ENCODE data around the gene SART3.
"Not testable (repeated sequence)": the region's sequence is repeated elsewhere in the genome, so short reads cannot be mapped to it uniquely, and the experiment has no call there.

The SART3 gene

DNA sequence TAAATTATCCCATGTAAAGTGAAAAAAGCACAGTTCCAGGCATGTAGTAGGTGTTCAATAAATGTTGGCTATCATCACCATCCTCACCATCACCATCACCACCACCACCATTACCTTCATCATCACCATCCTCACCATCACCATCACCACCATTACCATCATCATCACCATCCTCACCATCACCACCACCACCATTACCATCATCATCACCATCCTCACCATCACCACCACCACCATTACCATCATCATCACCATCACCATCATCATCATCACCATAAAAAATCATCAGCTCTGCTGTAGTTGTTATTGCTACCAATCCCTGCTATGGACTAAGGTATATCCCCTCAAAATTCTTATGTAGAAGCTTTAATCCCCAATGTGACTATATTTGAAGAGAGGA is 16.5 kb upstream of the SART3 start:
- Histone ChIP-seq H3K27ac (ENCODE audit: low read length) (no peak overlapping the region), H3K36me3 (ENCODE audit: control insufficient read depth in 2 of 2, insufficient read depth in 2 of 2, low read length in 2 of 2) (no peaks in the 10 kb centered on the region), H3K9ac (ENCODE audit: low read length in 2 of 2) (no peak overlapping the region), H3K27me3 (ENCODE audit: control insufficient read depth in 1 of 2, insufficient read depth in 2 of 2, low read length in 2 of 2) (peaks cover 0 to 2% of the 10 kb centered on the region in 2 donors), H3K4me1 (ENCODE audit: control insufficient read depth, insufficient read depth, low read length) (no peaks in the 10 kb centered on the region), H3K4me3 (ENCODE audit: low read length in 2 of 2) (no peak overlapping the region), H3K9me3 (ENCODE audit: control insufficient read depth in 2 of 2, low read length in 2 of 2) (no peaks in the 10 kb centered on the region)

DNA sequence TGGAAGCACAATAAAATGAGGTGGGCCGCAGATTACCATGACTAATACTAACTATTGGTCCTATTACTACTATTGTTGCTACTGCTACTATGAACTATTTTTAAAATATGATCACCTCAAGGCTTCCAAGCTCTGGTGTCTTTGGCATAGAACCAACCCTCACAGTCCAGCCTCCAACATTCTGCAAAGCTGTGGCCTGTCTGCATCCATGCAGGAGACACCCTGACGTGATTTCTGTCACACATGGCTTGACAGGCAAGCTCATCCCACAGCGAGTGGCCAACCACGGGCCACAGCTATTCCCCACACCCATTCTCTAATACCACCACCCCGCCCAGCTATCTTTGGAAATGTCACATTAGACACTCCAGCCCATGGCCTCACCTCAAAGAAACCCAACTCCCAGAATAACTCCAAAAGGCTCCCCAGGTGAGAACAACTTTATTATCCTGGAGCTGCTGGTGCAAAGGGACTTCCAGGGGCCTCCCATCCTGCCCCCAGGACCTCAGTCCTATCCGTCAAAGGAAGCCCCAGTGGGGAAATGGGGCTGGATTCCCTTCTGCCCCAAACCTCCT is 15.8 kb upstream of the SART3 start:
- Histone ChIP-seq H3K36me3 (ENCODE audit: control insufficient read depth in 2 of 2, insufficient read depth in 2 of 2, low read length in 2 of 2) (no peaks in the 10 kb centered on the region), H3K9ac (ENCODE audit: low read length in 2 of 2) (no peak overlapping the region), H3K27me3 (ENCODE audit: control insufficient read depth in 1 of 2, insufficient read depth in 2 of 2, low read length in 2 of 2) (no peaks in the 10 kb centered on the region), H3K9me3 (ENCODE audit: control insufficient read depth in 2 of 2, low read length in 2 of 2) (no peaks in the 10 kb centered on the region), H3K4me3 (ENCODE audit: low read length in 2 of 2) (no peak overlapping the region), H3K4me1 (ENCODE audit: control insufficient read depth, insufficient read depth, low read length) (no peaks in the 10 kb centered on the region), H3K27ac (ENCODE audit: low read length) (no peak overlapping the region)

DNA sequence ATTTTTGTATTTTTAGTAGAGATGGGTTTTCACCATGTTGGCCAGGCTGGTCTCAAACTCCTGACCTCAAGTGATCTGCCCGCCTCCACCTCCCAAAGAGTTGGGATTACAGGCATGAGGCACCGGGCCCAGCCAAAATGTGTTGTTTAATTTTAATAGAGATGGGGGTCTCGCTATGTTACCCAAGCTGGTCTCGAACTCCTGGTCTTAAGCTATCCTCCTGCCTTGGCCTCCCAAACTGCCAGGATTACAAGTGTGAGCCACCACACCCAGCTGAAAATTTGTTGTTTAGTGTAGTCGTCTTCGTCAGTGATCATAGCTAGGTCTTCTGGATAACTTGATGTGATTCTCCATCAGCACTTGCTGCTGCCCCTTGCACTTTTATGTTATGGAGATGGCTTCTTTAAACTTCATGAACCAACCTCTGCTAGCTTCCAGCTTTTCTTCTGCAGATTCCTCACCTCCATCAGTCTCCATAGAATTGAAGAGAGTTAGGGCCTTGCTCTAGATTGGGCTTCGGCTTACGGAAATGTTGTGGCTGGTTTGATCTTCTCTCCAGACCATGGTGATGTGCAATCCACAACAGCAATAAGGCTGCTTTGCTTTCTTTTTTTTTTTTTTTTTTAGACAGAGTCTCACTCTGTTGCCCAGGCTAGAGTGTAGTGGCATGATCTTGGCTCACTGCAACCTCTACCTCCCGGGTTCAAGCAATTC is 14.4 kb upstream of the SART3 start:
- Histone ChIP-seq H3K9ac (ENCODE audit: low read length in 2 of 2) (no peak overlapping the region), H3K4me1 (ENCODE audit: control insufficient read depth, insufficient read depth, low read length) (no peaks in the 10 kb centered on the region), H3K36me3 (ENCODE audit: control insufficient read depth in 2 of 2, insufficient read depth in 2 of 2, low read length in 2 of 2) (peaks cover 0 to 2% of the 10 kb centered on the region in 2 donors), H3K4me3 (ENCODE audit: low read length in 2 of 2) (no peak overlapping the region), H3K27ac (ENCODE audit: low read length) (no peak overlapping the region), H3K9me3 (ENCODE audit: control insufficient read depth in 2 of 2, low read length in 2 of 2) (no peaks in the 10 kb centered on the region), H3K27me3 (ENCODE audit: control insufficient read depth in 1 of 2, insufficient read depth in 2 of 2, low read length in 2 of 2) (no peaks in the 10 kb centered on the region)

DNA sequence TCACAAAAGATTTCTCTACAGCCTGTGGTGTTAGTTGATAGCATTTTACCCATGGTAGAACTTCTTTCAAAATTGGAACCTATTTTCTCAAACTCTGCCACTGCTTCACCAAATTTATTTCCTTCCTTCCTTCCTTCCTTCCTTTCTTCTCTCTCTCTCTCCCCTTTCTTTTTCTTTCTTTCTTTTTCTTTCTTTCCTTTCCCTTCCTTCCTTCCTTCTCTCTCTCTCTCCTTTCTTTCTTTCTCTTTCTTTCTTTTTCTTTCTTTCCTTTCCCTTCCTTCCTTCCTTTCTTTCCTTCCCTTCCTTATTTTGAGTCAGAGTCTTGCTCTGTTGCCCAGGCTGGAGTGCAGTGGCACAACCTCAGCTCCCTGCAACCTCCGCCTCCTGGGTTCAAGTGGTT is 13.3 kb upstream of the SART3 start:
- not testable (repeated sequence) for H3K27ac ChIP-seq (ENCODE audit: low read length); H3K4me3 ChIP-seq (ENCODE audit: low read length in 2 of 2); H3K9ac ChIP-seq (ENCODE audit: low read length in 2 of 2); H3K36me3 ChIP-seq (ENCODE audit: control insufficient read depth in 2 of 2, insufficient read depth in 2 of 2, low read length in 2 of 2); H3K4me1 ChIP-seq (ENCODE audit: control insufficient read depth, insufficient read depth, low read length); H3K27me3 ChIP-seq (ENCODE audit: control insufficient read depth in 1 of 2, insufficient read depth in 2 of 2, low read length in 2 of 2); H3K9me3 ChIP-seq (ENCODE audit: control insufficient read depth in 2 of 2, low read length in 2 of 2)

DNA sequence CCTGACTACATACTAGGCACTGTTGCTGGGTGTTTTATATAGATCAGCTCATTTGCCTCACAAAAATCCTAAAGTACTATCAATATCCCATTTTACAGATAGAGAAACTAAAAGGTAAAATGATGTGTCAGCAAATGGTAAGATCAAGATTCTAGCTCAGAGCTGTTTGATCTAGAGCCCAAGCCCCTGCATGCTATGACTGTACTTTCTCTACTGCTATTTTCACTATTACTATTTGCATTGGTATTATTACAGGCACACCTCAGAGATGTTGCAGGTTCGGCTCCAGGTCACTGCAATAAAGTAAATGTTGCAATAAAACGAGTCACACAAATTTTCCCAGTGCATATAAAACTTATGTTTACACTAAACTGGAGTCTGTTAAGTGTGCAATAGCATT is 12.3 kb upstream of the SART3 start:
- Histone ChIP-seq H3K9ac (ENCODE audit: low read length in 2 of 2) (no peak overlapping the region), H3K27me3 (ENCODE audit: control insufficient read depth in 1 of 2, insufficient read depth in 2 of 2, low read length in 2 of 2) (no peaks in the 10 kb centered on the region), H3K9me3 (ENCODE audit: control insufficient read depth in 2 of 2, low read length in 2 of 2) (no peaks in the 10 kb centered on the region), H3K4me1 (ENCODE audit: control insufficient read depth, insufficient read depth, low read length) (peaks cover 1% of the 10 kb centered on the region), H3K27ac (ENCODE audit: low read length) (no peak overlapping the region), H3K36me3 (ENCODE audit: control insufficient read depth in 2 of 2, insufficient read depth in 2 of 2, low read length in 2 of 2) (peaks cover 13% of the 10 kb centered on the region in 2 donors), H3K4me3 (ENCODE audit: low read length in 2 of 2) (no peak overlapping the region)

DNA sequence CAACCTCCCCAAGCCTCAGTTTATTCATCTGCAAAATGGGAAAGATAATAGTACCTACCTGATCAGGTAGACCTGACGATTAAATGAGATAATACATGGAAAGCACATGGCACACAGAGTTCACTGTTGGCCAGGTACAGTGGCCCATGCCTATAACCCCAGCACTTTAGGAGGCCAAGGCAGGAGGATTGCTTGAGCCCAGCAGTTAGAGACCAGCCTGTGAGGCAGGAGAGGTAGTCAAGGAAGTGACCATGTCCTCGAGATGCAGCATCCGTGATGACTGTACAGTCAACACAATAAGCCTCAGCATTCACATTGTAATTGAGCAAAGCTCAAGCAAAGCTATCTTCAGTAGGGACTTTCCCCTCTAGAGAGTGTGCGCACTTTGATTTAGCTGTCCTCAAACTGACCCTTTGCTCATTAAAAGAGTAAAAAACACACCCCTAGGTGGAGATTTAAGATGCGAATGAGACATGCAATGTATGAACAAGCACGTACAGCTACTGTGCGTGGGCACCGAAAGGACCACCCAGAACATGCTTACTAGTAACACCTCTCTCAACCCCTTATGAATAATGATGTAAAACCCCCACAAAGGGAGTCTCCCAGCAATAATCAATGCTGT is 11.3 kb upstream of the SART3 start:
- Histone ChIP-seq H3K27ac (ENCODE audit: low read length) (no peak overlapping the region), H3K9me3 (ENCODE audit: control insufficient read depth in 2 of 2, low read length in 2 of 2) (no peaks in the 10 kb centered on the region), H3K4me3 (ENCODE audit: low read length in 2 of 2) (no peak overlapping the region), H3K36me3 (ENCODE audit: control insufficient read depth in 2 of 2, insufficient read depth in 2 of 2, low read length in 2 of 2) (peaks cover 20 to 22% of the 10 kb centered on the region in 2 donors), H3K4me1 (ENCODE audit: control insufficient read depth, insufficient read depth, low read length) (peaks cover 2% of the 10 kb centered on the region), H3K9ac (ENCODE audit: low read length in 2 of 2) (no peak overlapping the region), H3K27me3 (ENCODE audit: control insufficient read depth in 1 of 2, insufficient read depth in 2 of 2, low read length in 2 of 2) (no peaks in the 10 kb centered on the region)

DNA sequence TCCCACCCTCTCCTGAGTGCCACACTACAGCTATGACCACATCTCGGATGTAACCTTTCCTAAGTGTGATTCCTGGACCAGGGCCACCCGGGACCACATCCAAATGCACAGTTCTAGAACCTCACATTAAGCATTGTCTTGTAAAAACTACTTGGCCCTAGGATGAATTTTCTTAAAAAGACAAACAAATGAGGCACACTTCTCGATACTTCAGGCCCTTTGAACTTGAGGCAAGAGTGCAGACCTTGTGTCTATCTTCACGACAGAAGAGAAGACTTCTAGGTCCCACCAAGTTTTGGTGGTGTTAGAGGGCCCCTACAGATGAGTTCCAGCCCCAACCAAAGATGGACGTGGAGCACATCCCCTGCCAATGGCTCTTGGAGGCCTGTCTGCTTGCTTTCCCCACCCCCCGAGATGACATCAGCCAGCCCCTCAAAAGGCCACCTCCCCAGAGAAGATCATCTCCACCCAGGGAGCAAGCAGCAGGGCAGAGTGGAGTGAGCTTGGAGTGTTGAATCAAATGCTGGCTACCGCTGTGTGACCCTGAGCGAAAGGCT is 10.7 kb upstream of the SART3 start:
- Histone ChIP-seq H3K4me3 (ENCODE audit: low read length in 2 of 2) (no peak overlapping the region), H3K27me3 (ENCODE audit: control insufficient read depth in 1 of 2, insufficient read depth in 2 of 2, low read length in 2 of 2) (no peaks in the 10 kb centered on the region), H3K9me3 (ENCODE audit: control insufficient read depth in 2 of 2, low read length in 2 of 2) (no peaks in the 10 kb centered on the region), H3K9ac (ENCODE audit: low read length in 2 of 2) (no peak overlapping the region), H3K4me1 (ENCODE audit: control insufficient read depth, insufficient read depth, low read length) (peaks cover 5% of the 10 kb centered on the region), H3K36me3 (ENCODE audit: control insufficient read depth in 2 of 2, insufficient read depth in 2 of 2, low read length in 2 of 2) (peaks cover 26 to 28% of the 10 kb centered on the region in 2 donors), H3K27ac (ENCODE audit: low read length) (no peak overlapping the region)

DNA sequence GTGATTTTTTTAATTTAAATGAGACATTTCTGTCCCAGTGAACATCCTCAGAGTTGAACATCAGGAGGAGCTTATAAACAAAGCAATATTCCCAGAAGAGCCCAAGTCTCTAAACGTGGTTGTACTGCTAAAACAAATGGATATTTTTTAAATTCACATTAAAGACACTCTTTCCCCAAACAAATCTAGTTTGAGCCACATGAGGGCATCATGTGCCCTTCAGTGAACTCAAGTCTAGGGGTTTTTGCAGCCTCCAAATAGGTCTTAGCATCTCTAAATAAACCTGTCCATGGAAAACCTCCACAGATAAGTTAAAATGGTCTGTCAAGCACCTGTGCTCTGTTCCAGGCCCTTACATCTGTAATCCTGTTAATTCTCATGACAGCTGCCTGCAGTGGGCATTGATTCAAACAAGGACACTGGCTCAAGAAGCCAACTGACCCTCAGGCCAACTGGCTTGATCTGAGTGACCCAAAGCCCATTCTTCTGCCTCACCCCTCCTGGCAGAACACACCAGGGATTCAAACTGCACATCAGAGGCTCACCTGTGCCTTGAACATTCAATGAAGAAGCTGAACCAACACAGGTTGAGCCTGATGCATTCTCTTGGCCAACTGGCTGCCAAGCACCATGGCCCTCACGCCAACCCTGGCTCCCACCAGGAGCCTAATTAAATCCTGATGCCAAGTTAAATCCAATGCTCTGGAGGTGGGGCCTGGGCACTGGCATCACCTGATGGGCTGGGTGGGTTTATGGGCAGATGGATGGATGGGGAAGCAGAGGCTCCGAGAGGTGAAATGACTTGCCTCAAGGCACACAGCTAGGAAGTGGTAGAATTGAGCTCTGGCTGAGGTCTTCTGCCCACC is 10.0 kb upstream of the SART3 start:
- Histone ChIP-seq H3K4me3 (ENCODE audit: low read length in 2 of 2) (no peak overlapping the region), H3K4me1 (ENCODE audit: control insufficient read depth, insufficient read depth, low read length) (peaks cover 10% of the 10 kb centered on the region), H3K36me3 (ENCODE audit: control insufficient read depth in 2 of 2, insufficient read depth in 2 of 2, low read length in 2 of 2) (peaks cover 33 to 34% of the 10 kb centered on the region in 2 donors), H3K27me3 (ENCODE audit: control insufficient read depth in 1 of 2, insufficient read depth in 2 of 2, low read length in 2 of 2) (no peaks in the 10 kb centered on the region), H3K27ac (ENCODE audit: low read length) (no peak overlapping the region), H3K9ac (ENCODE audit: low read length in 2 of 2) (no peak overlapping the region), H3K9me3 (ENCODE audit: control insufficient read depth in 2 of 2, low read length in 2 of 2) (no peaks in the 10 kb centered on the region)

DNA sequence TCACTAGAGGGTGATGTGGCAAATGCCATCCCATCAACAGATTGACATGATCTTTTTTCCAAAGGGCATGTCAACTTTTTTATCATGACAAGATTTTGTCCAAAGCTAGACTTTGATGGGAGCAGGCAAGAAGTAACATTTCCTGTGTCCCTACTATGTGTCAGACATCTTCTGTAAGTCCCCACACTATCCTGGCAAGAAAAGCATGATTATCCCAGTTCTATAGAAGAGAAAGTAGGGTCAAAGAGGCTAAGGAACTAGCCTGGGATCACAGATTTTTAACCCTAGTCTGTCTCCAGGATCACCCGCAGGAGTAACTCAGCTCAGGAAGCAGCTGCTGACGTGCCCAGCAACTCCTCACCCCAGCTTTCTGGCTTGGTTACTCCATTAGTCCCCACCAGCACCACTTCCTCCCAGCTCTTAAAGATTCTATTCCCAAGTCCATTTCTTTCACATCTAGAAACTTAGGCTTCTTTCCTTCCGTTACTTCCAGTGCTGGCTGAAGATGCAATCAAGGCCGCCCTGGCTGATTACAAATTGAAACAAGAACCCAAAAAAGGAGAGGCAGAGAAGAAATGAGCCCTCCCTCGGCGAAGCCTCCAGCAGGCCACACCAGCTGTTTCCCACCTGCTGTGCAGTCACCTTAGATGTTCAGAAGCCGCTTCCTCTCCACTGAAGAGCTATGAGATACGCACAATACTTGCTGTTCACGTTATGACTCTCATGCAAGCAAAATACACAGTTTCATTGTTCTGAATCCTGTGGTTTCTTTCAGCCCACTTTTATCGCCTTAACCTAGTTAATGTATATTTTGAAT is 7.6 kb upstream of the SART3 start:
- H3K9ac ChIP-seq (ENCODE audit: low read length in 2 of 2): no peak overlapping the region
- no peaks in the 10 kb centered on the region for H3K9me3 ChIP-seq (ENCODE audit: control insufficient read depth in 2 of 2, low read length in 2 of 2)
- H3K4me1 ChIP-seq (ENCODE audit: control insufficient read depth, insufficient read depth, low read length): peaks cover 19% of the 10 kb centered on the region
- no peak overlapping the region for H3K27ac ChIP-seq (ENCODE audit: low read length)
- H3K27me3 ChIP-seq (ENCODE audit: control insufficient read depth in 1 of 2, insufficient read depth in 2 of 2, low read length in 2 of 2): no peaks in the 10 kb centered on the region
- no peak overlapping the region for H3K4me3 ChIP-seq (ENCODE audit: low read length in 2 of 2)
- peaks cover 47 to 49% of the 10 kb centered on the region in 2 donors for H3K36me3 ChIP-seq (ENCODE audit: control insufficient read depth in 2 of 2, insufficient read depth in 2 of 2, low read length in 2 of 2)

Data from stomach smooth muscle (tissue), 2 donors.